Measurements from ENCODE around the gene APLN. TPM values are rescaled to one million over a fixed set of nuclear protein-coding genes. Genes with fewer than 3 reads are reported as not detected.

The APLN gene
- total RNA-seq, 1 donor from 2014 or later, result 0.32 TPM

GRCh38 chrX:129622757-129623301, 31.9 kb downstream of the APLN start:
- peaks cover 14% of the 10 kb centered on the region for H3K4me1 Mint-ChIP-seq (ENCODE audit: low read depth)
- H3K27me3 Mint-ChIP-seq (ENCODE audit: low read depth), result peaks cover 6% of the 10 kb centered on the region
- H3K36me3 Mint-ChIP-seq (ENCODE audit: low read depth), result no peaks in the 10 kb centered on the region
- intact Hi-C loops (cut with micrococcal nuclease), result no loop called here
- no peaks in the 10 kb centered on the region for H3K9me3 Mint-ChIP-seq
- no peak overlapping the region for H3K27ac Mint-ChIP-seq
- no peak overlapping the region for H3K4me3 Mint-ChIP-seq (ENCODE audit: low read depth)
- DNase-seq (ENCODE audit: low spot score), result no peak

GRCh38 chrX:129618997-129619396, 35.8 kb downstream of the APLN start:
- Mint-ChIP-seq H3K9me3 (no peaks in the 10 kb centered on the region), H3K4me1 (ENCODE audit: low read depth) (peaks cover 7% of the 10 kb centered on the region), H3K4me3 (ENCODE audit: low read depth) (no peak overlapping the region), H3K36me3 (ENCODE audit: low read depth) (no peaks in the 10 kb centered on the region), H3K27me3 (ENCODE audit: low read depth) (peaks cover 4% of the 10 kb centered on the region), H3K27ac (no peak overlapping the region)
- intact Hi-C loops (cut with micrococcal nuclease), result no loop called here
- no peak for DNase-seq (ENCODE audit: low spot score)

DNA sequence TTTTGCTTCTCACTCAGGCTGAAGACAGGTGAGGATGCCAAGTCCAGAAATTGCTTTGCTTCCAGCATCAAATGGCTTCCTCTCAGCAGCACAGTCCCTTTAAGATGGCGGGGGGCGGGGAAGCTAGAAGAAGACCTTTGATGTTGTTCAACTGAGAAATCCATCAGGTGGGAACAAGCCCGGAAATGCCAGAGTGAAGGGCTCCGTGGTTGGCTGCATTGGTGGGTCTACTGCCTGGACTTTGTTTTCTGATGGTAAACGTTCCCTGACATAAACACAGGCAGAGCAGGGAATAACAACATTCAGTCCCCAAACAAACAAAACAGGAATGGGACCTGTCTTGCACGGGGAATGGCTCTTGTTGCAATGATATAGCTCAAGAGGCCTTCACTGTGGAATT, 37.3 kb downstream of the APLN start:
- no peak overlapping the region for H3K4me3 Mint-ChIP-seq (ENCODE audit: low read depth)
- no peak for DNase-seq (ENCODE audit: low spot score)
- H3K27ac Mint-ChIP-seq, result no peak overlapping the region
- no peaks in the 10 kb centered on the region for H3K36me3 Mint-ChIP-seq (ENCODE audit: low read depth)
- H3K4me1 Mint-ChIP-seq (ENCODE audit: low read depth), result peaks cover 8% of the 10 kb centered on the region
- H3K9me3 Mint-ChIP-seq, result no peaks in the 10 kb centered on the region
- intact Hi-C loops (cut with micrococcal nuclease), result no loop called here
- peaks cover 1% of the 10 kb centered on the region for H3K27me3 Mint-ChIP-seq (ENCODE audit: low read depth)

- Mint-ChIP-seq H3K4me3 (ENCODE audit: low read depth) (no peak overlapping the region), H3K27me3 (ENCODE audit: low read depth) (peaks cover 1% of the 10 kb centered on the region), H3K9me3 (no peaks in the 10 kb centered on the region), H3K27ac (no peak overlapping the region), H3K4me1 (ENCODE audit: low read depth) (peaks cover 8% of the 10 kb centered on the region), H3K36me3 (ENCODE audit: low read depth) (no peaks in the 10 kb centered on the region)
- intact Hi-C loops (cut with micrococcal nuclease), result no loop called here
- no peak for DNase-seq (ENCODE audit: low spot score)
Measured at GRCh38 chrX:129614481-129615255, 40.1 kb downstream of the APLN start.

GRCh38 chrX:129613596-129613995, 41.2 kb downstream of the APLN start:
- no peak overlapping the region for H3K27ac Mint-ChIP-seq
- intact Hi-C loops (cut with micrococcal nuclease), result no loop called here
- DNase-seq (ENCODE audit: low spot score), result no peak
- H3K4me1 Mint-ChIP-seq (ENCODE audit: low read depth), result peaks cover 8% of the 10 kb centered on the region
- H3K27me3 Mint-ChIP-seq (ENCODE audit: low read depth), result peaks cover 3% of the 10 kb centered on the region
- H3K36me3 Mint-ChIP-seq (ENCODE audit: low read depth), result no peaks in the 10 kb centered on the region
- H3K9me3 Mint-ChIP-seq, result no peaks in the 10 kb centered on the region
- H3K4me3 Mint-ChIP-seq (ENCODE audit: low read depth), result no peak overlapping the region

DNA sequence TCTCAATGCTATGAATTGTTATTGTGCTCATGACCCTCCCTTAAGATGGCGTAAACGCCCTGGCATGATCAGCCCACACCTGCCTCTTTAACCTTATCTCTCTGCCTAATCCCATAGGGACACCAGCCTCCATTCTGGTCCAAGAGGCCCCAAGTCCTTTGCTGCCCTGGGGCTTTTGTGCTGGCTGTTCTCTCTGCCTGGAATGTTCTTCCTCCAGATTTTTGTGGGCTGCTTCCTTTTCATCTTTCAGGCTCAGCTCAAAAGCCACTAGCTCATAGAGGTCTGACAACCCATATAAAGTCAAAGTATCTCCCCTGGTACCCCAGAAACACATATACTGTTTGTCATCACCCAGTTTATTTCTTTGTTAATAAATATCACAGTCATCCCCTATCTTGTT, 42.4 kb downstream of the APLN start:
- intact Hi-C loops (cut with micrococcal nuclease), result no loop called here
- H3K27ac Mint-ChIP-seq, result no peak overlapping the region

GRCh38 chrX:129609395-129609794, 45.4 kb downstream of the APLN start:
- intact Hi-C loops (cut with micrococcal nuclease), result loop anchor here (5.0 to 10.0 kb wide), 4 partner anchors 145 to 415 kb away; partner anchors contain the start of gene UTP14A
- DNase-seq (ENCODE audit: low spot score), result no peak
- Mint-ChIP-seq H3K27ac (no peak overlapping the region), H3K9me3 (no peaks in the 10 kb centered on the region), H3K36me3 (ENCODE audit: low read depth) (no peaks in the 10 kb centered on the region), H3K4me3 (ENCODE audit: low read depth) (no peak overlapping the region), H3K27me3 (ENCODE audit: low read depth) (peaks cover 3% of the 10 kb centered on the region), H3K4me1 (ENCODE audit: low read depth) (peaks cover 18% of the 10 kb centered on the region)

More for the DNA sequence above, 42.4 kb downstream of the APLN start:
- no peak overlapping the region for H3K4me3 Mint-ChIP-seq (ENCODE audit: low read depth)
- no peaks in the 10 kb centered on the region for H3K9me3 Mint-ChIP-seq
- no peaks in the 10 kb centered on the region for H3K36me3 Mint-ChIP-seq (ENCODE audit: low read depth)
- peaks cover 3% of the 10 kb centered on the region for H3K27me3 Mint-ChIP-seq (ENCODE audit: low read depth)
- no peak for DNase-seq (ENCODE audit: low spot score)
- peaks cover 8% of the 10 kb centered on the region for H3K4me1 Mint-ChIP-seq (ENCODE audit: low read depth)

DNA sequence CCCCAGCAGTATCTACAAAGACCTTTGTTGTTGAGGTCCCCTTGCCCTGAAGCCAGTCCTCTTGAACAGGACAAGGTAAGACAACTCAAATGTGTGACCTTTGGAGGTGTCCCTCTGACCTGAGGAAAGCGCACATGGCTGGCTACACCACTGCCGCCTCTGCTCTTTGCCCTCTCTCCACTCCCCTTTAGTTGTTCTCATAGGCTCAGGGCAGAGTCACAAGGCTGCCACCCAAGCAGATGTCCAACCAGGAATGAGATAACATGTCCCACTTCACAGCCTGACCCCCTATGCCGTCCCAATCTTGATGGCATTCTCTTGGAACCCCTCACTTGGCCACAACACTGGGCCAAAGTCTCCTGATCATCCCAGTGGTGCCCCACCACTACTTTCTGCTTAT, 46.3 kb downstream of the APLN start:
- Mint-ChIP-seq H3K4me3 (ENCODE audit: low read depth) (no peak overlapping the region), H3K9me3 (no peaks in the 10 kb centered on the region), H3K27me3 (ENCODE audit: low read depth) (peaks cover 3% of the 10 kb centered on the region), H3K36me3 (ENCODE audit: low read depth) (no peaks in the 10 kb centered on the region), H3K27ac (no peak overlapping the region), H3K4me1 (ENCODE audit: low read depth) (peaks cover 19% of the 10 kb centered on the region)
- DNase-seq (ENCODE audit: low spot score), result no peak
- intact Hi-C loops (cut with micrococcal nuclease), result loop anchor here (5.0 to 10.0 kb wide), 4 partner anchors 146 to 416 kb away; partner anchors contain the start of gene UTP14A

GRCh38 chrX:129606918-129607317, 47.8 kb downstream of the APLN start:
- peak; percentile 10 for DNase-seq (ENCODE audit: low spot score)
- H3K4me3 Mint-ChIP-seq (ENCODE audit: low read depth), result no peak overlapping the region
- no peaks in the 10 kb centered on the region for H3K36me3 Mint-ChIP-seq (ENCODE audit: low read depth)
- intact Hi-C loops (cut with micrococcal nuclease), result loop anchor here (1.0 to 10.0 kb wide), 6 partner anchors 120 to 453 kb away; partner anchors contain the start of gene UTP14A
- peaks cover 19% of the 10 kb centered on the region for H3K4me1 Mint-ChIP-seq (ENCODE audit: low read depth)
- H3K27me3 Mint-ChIP-seq (ENCODE audit: low read depth), result peaks cover 3% of the 10 kb centered on the region
- H3K27ac Mint-ChIP-seq, result peak overlapping the region; percentile 2
- H3K9me3 Mint-ChIP-seq, result no peaks in the 10 kb centered on the region

GRCh38 chrX:129600981-129601424, 53.8 kb downstream of the APLN start:
- no peak overlapping the region for H3K27ac Mint-ChIP-seq

DNA sequence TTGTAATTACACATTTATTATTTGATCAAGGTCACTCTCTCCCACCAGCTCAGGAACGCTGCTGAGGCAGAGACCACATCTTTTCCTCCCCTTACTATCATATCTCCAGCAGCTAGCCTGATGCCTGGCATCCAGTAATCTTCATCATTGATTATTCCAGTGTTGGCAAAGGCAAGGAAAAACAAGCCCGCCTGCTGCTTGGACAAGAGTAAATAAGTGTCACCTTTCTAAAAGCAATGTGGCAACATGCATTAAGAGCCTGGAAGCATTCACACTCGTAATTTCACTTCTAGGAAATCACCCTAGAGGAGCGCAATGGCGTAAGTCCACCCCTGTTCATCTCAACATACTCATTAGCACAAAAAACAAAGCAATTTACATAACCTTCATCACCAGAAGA, 54.8 kb downstream of the APLN start:
- Mint-ChIP-seq H3K9me3 (no peaks in the 10 kb centered on the region), H3K27ac (no peak overlapping the region), H3K4me1 (ENCODE audit: low read depth) (peaks cover 14% of the 10 kb centered on the region), H3K4me3 (ENCODE audit: low read depth) (no peak overlapping the region), H3K36me3 (ENCODE audit: low read depth) (no peaks in the 10 kb centered on the region), H3K27me3 (ENCODE audit: low read depth) (no peaks in the 10 kb centered on the region)
- no peak for DNase-seq (ENCODE audit: low spot score)
- intact Hi-C loops (cut with micrococcal nuclease), result loop anchor here (10.0 kb wide), 3 partner anchors 155 to 425 kb away; no protein-coding TSS in a partner anchor

More at GRCh38 chrX:129600981-129601424, 53.8 kb downstream of the APLN start:
- Mint-ChIP-seq H3K9me3 (no peaks in the 10 kb centered on the region), H3K4me1 (ENCODE audit: low read depth) (peaks cover 17% of the 10 kb centered on the region), H3K36me3 (ENCODE audit: low read depth) (no peaks in the 10 kb centered on the region), H3K27me3 (ENCODE audit: low read depth) (no peaks in the 10 kb centered on the region), H3K4me3 (ENCODE audit: low read depth) (no peak overlapping the region)
- intact Hi-C loops (cut with micrococcal nuclease), result loop anchor here (10.0 kb wide), 3 partner anchors 154 to 424 kb away; no protein-coding TSS in a partner anchor
- DNase-seq (ENCODE audit: low spot score), result no peak

GRCh38 chrX:129599499-129599898, 55.3 kb downstream of the APLN start:
- no peak overlapping the region for H3K4me3 Mint-ChIP-seq (ENCODE audit: low read depth)
- H3K27ac Mint-ChIP-seq, result no peak overlapping the region
- intact Hi-C loops (cut with micrococcal nuclease), result no loop called here
- H3K9me3 Mint-ChIP-seq, result no peaks in the 10 kb centered on the region
- H3K27me3 Mint-ChIP-seq (ENCODE audit: low read depth), result no peaks in the 10 kb centered on the region
- DNase-seq (ENCODE audit: low spot score), result no peak
- H3K36me3 Mint-ChIP-seq (ENCODE audit: low read depth), result no peaks in the 10 kb centered on the region
- H3K4me1 Mint-ChIP-seq (ENCODE audit: low read depth), result peaks cover 12% of the 10 kb centered on the region

GRCh38 chrX:129597905-129598304, 56.9 kb downstream of the APLN start:
- DNase-seq (ENCODE audit: low spot score), result no peak
- Mint-ChIP-seq H3K36me3 (ENCODE audit: low read depth) (no peaks in the 10 kb centered on the region), H3K27ac (no peak overlapping the region), H3K27me3 (ENCODE audit: low read depth) (no peaks in the 10 kb centered on the region), H3K4me1 (ENCODE audit: low read depth) (peaks cover 7% of the 10 kb centered on the region), H3K4me3 (ENCODE audit: low read depth) (no peak overlapping the region), H3K9me3 (no peaks in the 10 kb centered on the region)
- intact Hi-C loops (cut with micrococcal nuclease), result no loop called here
